T-helper 9 cell (primary cell): ENCODE measurements around the gene ZFP36L2.

Experiments used
- DNase-seq: peaks from one replicate; pipeline ENCODE4 v3.0.0-alpha.2; 2020

ZFP36L2 gene

DNA sequence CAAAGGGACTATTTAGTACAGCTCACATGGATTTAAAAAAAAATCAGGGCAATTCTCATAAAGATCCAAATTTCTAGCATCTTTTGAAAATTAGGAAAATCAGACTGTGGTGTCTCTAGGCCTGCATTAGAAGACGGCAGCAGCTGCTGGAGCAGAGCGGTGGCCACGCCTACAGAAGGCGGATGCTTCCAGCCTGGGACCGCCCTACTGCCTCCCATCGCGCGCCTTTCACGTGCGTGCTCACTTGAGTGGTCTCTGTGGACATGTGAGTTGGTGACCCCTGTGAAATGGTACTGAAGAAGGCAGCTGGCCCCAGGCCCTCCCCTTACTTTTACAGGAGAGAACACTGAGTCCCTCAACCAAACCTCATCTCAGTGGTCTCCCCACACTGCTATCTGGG lies 15.2 kb upstream of the ZFP36L2 start:
- DNase-seq, result no peak

DNA sequence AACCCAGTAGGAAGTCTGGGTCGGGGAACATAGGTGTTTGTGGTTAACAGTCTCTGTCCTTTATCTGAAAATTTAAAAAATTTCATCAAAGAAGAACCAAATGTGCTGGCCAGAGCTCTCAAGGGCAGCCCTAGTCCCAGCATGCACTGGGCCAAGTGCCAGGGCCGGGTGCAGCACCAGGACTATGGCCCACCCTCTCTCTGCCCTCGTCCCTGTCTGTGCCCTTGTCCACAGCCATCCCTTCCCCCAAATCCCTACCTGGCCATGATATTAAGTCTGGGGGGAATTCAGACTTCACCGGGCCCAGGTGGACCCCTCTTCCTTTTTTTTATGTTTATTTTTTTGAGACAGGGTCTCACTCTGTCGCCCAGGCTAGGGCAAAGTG lies 14.4 kb upstream of the ZFP36L2 start:
- DNase-seq, result no peak

DNA sequence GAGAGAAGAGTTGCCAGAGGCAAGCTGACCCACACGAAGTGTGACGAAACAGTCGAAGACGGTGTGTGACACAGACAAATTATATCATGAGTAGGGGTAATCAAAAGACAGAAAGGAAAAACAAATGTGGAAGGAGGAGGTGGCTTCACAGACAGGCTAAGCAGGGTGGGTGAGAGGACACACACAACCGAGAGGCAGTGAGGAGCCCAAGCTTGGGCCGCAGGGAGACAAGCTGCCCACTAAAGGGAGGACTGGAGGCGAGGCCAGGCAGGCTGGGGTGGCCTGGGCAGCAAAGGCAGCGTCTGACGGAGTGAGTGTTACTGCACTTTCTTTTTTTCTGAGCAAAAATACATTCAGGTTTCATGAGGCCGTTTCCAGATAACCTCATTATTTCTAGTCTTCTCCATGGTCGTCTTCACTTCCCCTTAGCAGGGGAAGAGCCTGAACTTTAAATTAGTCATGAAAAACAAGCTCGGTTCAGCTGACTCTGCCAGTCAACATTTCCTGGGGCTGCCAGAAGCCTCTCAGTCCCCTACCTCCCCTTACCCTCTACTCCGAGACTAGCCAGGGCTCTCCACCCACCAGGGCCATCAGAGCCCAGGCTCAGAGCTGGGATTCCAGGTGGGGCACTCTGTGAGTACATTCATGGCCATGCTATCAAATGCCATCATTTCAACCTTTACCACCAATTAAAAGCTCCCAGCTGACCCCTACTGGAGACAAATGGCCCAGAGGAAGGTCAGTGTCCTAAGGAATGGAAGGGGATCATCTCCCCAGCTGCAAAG lies 13.8 kb upstream of the ZFP36L2 start:
- DNase-seq, result no peak

DNA sequence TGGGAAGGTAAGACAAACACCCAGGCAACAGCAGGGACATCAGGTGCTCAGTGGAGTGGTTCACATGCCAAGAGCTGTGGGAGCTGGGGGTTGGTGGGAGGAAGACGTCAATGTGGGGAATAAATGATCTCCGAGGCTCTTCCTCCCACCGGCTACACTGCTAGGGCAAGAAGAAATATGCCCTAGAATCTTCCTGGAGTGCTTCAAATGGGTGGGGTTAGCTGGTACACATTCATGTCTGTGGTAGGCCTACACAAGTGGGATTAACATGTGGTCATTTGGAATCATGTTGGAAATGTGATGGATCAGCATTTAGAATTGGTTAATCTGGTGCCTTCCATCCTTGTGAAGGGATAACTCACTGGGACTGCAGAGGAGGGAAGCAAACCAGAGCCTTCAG lies 12.4 kb upstream of the ZFP36L2 start:
- no peak for DNase-seq

DNA sequence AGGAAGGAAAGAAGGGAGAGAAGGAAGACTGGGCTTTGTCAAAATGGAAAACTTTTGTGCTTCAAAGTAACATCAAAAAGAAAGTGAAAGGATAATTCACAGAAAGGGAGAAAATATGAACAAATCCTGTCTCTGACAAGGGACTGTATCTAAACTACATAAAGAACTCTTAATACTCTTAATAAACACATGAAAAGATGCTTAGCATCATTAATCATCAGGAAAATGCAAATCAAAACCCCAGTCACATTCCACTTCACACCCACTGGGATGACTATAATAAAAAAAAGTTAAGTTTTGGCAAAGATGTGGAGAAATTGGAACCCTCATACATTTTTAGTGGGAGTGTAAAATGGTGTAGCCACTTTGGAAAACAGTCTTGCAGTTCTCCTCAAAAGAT lies 11.8 kb upstream of the ZFP36L2 start:
- DNase-seq, result no peak

DNA sequence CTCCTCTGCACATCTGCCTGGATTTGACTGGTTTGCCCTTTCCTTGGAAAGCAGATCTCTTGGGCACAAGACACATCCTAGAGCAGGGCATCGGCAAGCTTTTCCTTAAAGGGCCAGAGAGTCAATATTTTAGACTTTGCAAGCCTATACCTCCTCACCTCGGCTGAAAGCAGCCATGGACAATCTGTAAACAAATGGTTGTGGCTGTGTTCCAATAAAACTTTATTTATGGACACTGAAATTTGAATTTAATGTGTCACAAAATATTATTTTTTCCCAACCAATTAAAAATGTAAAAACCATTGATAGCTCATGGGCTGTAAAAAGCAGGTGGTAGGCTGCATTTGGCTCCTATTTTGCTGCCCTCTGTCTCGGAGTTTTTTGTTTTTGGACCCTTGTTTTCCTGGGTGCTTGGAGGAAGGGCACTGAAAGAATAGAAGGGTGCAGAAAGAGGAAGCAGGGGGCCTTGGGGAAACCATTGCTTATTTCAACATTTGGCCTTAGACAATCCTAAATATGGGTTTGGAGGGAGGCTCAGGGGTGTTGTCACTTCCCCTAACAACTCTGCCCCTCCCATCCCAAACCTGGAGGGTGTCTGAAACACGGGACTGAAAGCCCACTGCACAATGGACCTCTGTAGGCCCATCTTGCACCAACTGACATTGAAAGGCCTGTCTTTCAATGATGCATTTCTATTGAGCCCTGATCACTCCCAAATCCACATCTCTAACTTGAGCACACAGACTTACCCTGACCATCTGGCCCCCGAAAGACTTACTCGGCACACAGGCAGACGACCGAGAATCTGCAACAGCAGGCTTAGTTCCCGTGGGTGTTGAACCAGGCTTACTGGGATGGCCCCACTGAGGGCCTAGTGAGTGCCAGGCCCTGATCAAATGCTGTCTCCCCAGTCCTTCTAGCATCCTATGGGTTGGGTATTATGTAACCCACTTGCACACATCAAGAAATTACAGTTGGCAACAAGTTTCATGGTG lies 7.1 kb upstream of the ZFP36L2 start:
- DNase-seq, result no peak

DNA sequence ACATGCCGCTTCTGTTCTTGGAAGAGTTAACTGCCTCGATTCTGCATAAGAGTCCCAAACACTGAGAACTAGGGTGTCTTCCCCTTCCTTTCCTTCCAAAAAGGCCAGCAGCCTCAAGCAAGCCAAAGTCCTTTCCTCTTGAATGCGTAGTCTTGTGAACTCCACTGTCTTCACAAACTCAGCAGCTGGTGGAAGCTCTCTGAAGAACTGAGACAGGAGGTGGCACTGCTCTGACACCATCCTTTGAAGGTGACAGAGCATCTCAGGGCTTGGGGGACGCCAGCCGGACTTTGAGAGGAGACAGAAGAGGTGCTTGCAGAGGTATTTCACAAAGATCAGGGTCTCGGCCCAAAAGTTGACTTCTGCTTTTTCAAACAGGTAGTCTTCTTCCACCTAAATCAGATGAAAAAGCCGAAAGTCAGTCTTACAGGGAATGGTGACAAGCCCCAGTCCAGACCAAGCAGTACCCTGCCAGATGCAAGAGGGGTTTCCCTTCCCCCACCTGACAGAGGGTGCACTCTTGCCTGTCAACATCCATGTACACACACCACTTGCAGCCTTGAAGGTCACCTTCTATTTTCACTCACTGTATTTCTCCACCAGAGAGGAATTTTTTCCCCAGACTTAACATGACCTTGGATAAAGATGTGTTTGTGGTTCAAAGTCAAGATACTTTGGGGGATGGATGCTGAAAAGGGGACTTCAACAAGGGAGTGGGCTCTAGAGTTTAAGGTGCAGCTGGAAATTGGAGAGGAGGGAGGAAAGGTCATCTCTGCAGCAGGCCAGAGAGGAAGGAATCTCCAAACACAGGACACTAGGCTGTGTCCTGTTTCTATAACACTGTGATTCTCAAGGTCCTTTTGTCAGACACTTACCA lies 4.8 kb upstream of the ZFP36L2 start:
- no peak for DNase-seq

DNA sequence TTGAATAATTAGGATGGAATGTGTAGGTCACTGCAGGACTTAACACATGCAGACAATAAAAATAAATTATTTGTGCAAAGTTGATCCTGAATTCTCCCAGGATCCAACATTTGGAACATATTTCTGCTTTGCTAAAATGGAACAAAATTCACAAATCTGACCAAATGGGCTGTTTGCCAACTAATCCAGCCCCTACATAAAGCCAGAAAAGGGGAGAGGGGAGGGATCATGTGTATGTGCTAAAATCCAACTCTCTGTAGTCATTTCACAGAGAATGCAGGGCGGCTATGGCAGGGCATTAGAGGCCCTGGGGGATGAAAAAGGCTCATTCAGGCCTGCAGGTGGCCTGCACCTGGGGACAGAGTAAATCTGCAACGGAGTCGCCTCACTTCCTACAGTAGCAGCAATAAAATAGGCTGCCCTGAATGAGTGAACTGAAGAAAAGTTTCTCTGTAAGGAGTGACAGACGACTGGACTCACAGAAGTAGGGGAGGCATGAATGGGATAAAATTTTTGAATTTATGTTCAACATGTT lies 4.0 kb upstream of the ZFP36L2 start:
- DNase-seq, result no peak

DNA sequence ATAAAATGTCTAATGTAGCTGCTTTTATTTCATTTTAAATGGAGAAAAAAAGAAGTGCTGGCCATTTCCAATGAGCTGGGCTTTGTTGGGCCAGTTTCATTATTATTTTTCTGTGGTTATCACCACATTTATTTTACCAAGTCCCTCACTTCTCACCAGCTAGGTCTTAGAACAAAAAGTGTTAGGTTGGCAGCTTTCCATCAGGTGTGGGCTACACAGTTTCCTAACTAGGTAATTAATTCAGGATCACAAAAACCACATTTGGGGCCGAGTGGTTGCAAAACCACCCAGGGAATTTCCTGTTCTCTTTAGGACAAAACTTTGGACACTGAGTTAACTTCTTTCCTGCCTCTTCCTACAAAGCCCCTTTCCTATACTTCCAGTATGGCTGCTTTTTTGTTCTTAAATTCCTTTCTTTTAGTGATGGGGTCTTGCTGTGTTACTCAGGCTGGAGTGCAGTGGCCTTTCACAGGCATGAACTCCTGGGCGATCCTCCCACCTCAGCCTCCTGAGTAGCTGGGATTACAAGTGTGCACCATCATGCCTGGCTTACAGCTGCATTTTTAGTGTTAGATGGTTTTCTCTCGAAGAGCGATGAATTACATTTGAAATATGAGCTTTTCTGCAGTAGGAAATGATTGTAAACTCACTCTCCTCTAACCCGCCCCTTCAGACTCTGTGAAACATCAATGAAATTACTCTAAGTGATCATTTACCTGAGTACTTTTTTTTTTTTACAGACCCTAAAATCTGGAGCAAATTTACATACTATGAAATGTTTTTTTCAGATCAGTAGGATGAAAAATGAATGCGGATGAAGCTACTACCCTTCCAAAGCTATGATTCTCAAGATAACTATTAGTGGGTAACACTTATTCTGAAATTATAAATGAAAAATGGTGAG lies 2.6 kb upstream of the ZFP36L2 start:
- no peak for DNase-seq

DNA sequence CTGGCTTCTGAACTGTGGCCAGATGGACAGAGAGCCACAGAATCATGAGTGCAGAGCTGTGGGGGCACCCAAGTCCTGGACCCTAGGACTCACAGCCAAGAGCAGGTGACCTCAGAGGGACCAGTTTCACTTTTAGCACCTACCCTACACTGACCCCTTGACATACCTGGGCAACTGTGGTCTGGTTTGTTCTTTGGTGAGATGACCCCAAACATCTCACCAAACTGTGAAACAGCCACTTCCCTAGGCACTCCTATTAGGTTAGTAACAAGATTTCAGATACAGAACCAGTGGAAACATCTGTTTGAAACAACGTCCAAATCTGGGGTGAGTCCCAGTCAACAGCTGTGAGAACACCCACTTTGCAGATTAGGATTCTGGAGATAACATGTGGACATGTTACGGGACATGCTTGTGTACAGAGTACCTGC lies 1.9 kb upstream of the ZFP36L2 start:
- DNase-seq, result no peak

DNA sequence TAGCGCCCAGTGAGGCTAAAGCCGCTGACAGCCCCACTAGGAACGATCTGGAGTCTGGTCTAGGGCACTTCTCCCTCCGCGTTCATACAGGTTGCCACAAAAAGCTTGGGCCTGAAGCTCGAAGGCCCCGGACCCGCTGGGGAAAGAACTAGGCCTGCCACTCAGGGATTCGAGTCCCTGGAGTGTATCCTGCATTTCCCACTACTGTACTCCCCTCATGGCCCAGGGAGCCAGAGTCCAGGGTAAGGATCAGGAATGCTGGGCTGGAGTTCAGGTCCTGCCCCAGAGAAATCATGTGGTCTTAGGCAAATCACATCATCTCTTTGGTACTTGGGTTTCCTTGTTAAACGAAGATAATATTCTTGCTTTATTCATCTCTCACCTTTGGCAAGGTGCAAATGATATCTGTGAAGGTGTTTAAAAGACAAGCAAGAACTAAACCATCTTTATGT lies 1.4 kb upstream of the ZFP36L2 start:
- DNase-seq, result no peak

DNA sequence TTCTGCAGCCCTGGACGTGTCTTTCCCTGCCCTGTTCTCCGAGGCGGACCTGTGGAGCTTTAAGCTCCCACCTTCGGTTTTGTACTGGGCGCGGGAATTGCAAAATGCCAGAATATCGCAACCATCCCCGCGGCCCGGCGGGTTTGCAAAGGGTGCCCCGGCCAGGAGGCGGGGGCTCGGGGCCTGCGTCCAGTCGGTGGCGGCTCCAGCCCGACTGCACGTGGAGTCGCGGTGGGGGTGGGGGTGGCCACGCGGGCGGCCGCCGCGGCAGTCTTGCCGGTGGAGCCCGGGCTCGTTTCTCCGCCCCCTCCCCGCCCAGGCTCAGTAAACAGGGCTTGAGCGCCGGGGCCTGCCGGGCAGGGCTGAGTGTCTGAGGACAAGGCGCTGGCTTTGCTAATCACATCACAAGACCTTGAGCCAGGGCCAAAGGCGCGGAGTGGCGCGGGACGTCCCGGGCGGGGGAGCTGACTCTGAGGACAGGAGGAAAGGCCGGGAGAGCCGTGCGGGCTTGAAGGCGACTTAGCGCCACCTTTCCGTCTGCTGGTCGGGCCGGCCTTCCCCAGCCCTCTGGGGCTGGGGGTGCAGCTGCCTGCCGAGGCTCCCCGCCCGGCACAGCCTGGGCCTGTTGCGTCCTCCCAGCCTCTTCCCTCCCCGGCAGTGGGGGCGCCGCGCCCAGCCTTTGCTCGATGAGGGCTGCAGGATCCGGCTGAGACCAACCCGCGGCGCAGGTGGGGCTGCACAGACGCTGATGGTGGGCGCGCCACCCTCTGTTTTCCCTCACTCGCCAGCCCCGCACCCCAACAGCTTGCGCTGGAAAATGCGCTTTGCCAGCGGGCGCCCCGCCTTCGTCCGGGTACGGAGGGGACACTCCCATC lies 786 bp upstream of the ZFP36L2 start:
- DNase-seq, result peak; percentile 42

DNA sequence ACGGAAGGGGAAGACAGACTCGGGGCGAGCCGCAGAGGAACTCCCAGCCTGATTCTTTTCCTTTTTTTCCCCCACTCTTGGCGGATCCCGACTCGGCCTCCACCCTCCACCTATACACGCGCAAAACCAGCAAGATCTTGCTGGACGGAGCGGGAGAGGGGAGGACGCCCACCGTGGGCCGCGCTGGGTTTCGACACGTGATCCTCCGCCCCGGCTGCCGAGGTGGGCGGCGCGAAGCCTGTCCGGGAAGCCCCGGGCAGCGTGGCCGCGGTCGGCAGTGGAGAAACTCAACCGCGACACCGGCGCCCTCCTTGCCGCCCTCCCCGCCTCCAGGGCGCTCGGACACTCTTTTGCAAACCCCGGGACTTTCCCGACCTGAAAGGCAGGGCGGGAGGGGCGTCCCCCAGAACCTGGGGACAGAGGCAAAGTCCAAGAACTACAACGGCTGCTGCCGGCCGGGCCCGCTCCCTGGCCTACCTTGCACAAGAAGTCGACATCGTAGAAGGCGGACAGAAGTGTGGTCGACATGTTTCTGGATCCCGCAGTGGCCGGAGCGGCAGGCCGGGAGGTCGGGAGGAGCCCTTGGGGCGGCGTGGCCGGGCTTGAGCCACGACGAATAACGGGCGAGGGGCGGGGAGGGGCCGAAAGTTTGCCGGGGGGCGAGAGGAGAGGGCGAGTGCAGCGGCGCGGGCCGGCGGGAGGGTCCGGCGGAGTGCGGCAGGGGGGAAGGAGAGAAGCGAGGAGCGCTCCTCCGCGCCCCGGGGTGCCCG lies 433 bp downstream of the ZFP36L2 start:
- DNase-seq, result peak; percentile 45

DNA sequence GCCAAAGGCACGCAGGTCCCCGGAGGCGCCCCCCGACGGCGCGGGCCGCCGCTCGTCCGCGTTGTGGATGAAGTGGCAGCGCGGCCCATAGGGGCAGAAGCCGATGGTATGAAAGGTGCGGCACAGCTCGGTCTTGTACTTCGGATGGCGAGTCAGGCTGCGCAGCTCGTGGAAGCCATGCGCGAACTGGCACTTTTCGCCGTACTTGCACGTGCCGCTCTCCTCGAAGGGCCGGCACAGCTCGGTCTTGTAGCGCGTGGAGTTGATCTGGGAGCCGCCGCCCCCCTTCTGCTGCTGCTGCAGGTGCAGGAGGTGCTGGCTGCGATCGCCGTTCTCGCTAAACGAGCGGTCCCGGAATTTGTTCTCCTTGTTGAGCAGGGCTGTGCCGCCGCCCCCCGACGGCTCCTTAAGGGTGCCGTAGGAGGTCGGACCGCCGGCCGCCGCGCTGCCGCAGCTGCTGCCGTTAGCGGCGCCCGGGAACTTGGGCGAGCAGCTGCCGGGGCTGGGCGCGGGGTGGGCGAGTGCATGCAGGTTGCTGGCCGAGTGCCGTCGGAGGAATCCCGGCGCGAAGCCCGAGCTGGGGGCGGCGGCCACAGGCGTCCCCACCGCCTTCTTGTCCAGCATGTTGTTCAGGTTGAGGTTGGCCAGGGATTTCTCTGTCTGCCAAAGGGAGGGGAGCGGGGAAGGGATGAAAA lies 1.2 kb downstream of the ZFP36L2 start:
- peak; percentile 48 for DNase-seq

DNA sequence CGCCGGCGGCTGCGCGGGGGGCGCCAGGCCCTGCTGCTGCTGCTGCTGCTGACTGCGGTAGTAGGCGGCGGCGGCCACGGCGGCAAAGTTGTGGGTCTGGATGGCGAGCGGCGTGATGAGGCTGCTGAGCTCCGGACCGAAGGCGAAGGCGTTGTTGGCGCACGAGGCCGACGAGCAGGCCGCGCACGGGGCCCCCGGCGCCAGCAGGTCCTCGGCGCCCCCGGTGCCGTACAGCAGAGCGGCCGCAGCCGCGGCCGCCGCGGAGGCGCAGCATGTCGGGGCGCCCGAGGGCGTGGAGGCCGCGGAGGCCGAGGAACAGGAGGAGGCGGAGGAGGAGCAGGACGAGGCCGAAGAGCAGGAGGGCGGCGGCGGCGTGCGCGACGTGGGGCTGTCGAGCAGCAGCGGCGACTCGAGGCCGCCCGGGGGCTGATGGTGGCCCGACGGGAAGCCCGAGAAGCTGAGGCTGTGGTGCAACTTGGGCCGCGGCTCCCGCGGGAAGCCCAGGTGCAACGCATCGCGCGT lies 1.8 kb downstream of the ZFP36L2 start:
- peak; percentile 29 for DNase-seq

DNA sequence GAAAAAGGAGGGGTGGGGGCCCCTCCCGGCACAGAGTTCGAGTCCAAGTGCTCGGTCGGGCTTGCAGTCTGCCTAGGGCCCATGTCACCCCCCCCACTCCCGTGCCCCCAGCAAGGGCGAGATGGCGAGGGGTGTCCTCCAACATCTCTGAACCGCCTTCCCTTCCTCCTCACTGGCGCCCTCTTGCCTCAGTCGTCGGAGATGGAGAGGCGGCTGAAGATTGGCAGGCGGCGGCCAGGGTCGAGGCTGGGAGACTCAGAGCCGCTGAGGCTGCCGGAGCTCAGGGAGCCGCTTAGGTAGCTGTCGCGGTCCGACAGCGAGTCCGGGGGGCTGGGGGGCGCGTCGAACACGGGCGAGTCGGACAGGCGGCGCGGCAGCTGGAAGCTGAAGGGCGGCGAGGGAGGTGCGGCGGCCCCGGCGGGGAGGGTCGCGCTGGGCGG lies 2.3 kb downstream of the ZFP36L2 start:
- peak; percentile 50 for DNase-seq

DNA sequence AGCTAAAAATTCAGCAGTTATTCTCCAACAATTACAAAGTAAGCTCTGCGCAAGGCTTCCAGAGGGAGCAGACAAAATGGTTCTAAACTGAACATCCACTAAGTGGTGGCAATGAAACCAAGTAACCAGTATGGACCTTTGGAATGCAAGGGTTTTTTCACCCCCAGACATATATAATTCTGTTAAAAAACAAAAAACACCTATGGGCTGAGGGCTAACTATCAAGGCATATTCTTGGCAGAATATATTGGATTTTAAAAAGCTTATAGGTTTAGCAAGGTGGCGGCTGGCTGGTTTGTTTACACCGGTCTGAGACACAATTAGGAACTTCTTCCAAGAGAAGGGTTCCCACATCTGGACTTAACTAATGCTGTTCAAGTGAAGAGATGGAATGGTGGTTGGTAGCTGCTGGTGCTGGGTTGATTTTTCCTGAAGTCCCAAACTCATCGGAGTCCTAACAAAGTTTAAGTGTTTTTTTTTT lies 2.8 kb downstream of the ZFP36L2 start:
- no peak for DNase-seq
